GM19023 (cell line): ENCODE data around the gene KRCC1.
"Not testable (repeated sequence)": the region's sequence is repeated elsewhere in the genome, so short reads cannot be mapped to it uniquely, and the experiment has no call there.

Source experiments
- ATAC-seq: cut with Tn5 transposase; IDR thresholded peaks from one replicate; pipeline ENCODE4 v1.9.1; 2021; ENCODE audit warnings: mild to moderate bottlenecking, moderate library complexity; ENCODE audit not compliant: unreplicated experiment

KRCC1 gene

DNA sequence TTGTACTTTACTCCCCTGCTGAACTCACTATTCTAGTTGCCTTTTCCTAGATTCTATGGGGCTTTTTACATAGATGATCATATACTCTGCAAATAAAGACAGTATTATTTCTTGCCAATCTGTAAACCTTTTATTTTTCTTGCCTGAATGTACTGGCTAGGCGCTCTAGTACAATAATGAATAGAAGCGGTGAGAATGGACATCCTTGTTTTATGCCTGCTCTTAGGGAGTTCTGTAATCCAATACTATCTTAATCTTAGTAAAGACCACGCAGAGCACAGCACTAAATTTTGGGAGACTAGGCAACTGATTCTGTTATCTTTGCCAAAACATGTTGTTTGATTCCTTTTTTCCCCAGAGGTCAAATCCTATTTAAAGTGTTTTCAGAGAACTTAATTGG, 7.0 kb downstream of the KRCC1 start:
- no peak for ATAC-seq

DNA sequence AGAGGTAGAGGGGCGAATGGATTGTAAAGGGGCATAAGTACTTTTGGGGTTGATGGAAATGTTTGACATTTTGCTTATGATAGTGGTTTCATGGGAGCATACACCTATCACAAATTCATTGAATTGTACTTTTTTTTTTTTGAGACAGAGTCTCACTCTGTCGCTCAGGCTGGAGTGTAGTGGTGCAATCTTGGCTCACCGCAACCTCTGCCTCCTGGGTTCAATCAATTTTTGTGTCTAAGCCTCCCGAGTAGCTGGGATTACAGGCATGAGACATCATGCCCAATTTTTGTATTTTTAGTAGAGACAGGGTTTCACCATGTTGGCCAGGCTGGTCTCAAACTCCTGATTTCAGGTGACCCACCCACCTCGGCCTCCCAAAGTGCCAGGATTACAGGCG, 10.0 kb downstream of the KRCC1 start:
- ATAC-seq: not testable (repeated sequence)

DNA sequence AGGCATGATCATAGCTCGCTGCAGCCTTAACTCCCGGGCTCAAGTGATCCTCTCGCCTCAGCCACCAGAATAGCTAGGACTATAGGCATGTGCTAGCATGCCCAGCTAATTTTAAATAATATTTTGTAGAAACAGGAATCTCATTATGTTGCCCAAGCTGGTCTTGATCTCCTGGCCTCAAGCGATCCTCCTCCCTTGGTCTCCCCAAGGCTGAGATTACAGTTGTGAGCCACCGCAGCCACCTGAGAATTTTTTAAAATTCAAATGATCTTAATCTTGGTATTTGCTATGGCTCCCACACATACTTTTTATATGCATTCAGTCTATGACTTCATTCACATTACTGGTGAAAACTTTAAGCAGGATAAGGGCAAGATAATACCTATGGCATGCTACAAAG, 13.1 kb downstream of the KRCC1 start:
- ATAC-seq: no peak

DNA sequence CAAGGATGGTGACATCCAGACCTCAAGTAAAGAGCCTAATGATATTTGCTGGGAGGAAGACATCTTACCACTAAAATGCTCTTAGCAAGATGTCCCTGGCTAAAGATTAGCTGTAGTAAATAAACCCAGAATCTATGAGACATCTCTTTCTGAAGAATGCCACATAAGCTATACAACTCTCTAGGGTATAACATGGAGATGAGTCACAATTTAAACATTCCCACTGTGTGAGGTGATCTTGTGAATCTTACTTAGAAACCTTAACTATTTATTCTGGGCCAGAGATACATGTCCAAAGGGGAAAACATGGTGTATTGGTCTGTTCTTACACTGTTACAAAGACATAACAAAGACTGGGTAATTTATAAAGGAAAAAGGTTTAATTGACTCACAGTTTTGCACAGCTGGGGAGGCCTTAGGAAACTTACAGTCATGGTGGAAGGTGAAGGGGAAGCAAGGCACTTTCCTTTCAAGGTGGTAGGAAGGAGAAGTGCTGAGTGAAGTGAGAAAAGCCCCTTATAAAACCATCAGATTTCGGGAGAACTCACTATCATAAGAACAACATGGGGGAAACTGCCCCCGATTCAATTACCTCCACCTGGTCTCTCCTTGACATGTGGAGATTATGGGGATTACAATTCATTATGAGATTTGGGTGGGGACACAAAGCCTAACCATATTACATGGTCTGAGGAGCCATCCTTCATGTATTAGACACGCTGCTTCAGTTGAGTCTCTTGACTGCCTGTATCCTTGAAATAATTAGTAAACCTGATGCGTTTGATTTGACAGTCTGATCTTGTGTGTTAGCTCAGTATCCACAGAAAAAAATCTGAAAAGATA, 17.1 kb downstream of the KRCC1 start:
- ATAC-seq: no peak

DNA sequence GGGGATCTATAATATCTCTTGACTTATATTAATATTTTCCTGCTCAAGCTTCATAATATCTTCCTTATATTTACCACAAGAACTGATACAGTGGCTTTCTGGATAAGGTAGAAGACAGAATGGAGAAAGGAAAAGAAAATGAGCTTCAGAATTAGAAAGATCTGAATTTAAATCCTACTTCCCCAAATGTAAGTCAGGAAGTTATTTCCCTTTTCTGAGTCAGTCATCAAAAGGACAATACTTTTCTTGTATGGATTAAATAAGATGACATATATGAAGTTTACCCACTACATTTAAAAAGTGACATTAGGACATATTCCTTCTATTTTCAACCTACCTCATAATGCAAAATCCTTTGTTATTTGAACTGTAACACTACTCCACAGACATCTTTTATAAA, 19.0 kb downstream of the KRCC1 start:
- ATAC-seq: no peak

DNA sequence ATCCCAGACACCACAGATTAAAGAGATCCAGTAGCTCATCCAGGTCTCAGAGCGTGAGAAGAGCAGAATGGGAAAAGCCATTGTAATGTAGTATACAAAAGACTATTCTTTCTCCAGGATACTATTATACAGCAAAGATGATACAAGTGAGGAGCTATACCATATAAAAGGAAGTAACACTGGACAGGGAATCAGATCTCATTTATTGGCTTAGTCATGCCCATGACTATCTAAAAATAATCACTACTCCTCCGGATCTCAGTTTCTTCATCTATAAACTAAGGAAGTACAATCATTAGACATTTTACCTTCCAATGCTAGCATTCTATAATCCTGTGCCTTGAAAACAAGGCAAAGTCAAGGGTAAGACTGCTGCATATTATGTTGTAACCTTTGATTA, 19.4 kb downstream of the KRCC1 start:
- no peak for ATAC-seq

DNA sequence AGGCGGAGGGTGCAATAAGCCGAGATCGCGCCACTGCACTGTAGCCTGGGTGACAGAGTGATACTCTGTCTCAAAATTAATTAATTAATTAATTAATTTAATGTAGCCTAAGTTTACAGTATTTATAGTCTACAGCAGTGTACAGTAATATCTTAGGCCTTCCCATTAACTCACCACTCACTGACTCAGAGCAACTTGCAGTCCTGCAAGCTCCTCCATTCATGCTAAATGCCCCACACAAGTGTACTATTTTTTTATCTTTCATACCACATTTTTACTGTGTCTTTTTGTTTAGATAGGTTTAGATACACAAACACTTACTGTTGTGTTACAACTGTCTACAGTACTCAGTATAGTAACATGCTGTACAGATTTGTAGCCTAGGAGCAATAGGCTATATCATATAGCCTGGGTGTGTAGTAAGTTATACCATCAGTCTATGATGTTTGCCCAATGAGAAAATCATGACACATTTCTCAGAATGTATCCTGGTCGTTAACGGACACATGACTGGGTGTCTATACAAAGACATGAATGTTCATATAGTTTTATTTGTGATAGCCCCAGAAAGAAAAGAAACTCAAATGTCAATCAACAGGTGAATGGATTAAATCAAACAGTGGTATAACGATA, 23.4 kb downstream of the KRCC1 start:
- ATAC-seq: no peak

DNA sequence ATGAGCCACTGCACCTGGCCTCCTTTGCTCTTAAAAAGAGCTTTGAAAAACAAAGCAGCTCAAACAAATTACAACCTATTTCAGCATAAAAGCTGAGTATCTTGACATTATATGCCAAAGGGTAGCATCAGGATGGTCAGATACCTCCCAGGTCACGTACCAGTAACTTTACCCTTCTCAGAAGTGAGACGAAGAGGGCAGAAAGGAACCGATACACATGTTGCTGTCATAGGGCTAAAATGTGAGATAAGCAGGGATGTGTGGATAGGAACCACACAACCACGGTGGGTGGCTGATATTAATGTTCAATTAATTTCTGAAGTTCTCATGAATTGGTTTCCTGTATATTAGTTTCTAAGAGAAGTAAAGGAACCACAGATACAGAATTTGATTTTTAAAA, 26.7 kb downstream of the KRCC1 start:
- no peak for ATAC-seq

DNA sequence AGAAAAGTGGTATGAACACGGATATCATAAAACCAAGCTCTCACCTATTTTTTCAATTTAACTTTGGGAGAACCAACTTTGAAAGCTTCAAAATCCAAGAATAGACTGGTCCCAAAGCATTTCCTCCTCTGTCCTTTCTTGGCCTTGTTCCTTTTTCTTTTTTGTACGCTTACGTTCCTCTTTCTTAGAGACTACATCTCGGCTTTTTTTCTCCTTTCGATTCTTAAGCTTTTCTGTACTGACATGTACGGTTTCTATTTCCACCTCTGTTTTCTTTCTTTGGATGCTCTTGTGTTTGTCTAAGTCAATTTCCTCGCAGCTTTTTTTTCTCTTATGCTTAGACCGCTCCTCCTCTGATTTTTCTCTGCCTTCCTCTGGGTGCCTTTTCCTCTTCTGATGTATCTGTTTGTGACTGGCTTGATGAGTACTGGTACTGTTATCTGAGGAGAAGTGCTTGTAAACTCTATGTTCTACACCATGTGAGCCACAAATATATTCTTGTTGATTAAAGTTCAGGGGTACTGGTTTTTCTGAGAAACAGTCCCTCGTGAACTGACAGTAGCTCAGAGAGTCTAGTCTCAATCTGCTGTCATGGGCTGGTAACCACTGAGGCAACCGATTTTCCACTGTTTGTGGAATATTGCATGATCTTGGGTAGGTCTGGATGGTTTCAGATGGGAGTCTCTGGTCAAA, 27.7 kb downstream of the KRCC1 start:
- ATAC-seq: no peak

DNA sequence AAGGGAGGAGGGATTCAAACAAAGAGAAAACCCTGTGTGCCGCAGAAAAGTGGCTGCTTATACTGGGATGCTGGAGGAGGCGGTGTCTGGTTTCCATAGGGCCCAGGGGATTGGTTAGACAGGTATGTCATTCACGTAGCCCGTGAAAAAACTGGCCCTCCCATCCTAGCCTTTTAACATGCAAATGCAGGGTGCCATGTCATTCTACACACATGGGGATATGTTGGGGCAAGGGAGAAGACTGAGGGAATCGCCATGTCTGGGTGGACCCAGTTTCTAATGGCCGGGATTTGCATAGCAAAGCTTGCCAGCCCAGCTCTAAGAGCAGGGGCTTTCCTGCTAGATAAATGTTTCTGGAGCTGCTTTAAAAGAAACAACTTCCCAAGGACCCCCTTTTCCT, 31.1 kb downstream of the KRCC1 start:
- ATAC-seq: no peak

DNA sequence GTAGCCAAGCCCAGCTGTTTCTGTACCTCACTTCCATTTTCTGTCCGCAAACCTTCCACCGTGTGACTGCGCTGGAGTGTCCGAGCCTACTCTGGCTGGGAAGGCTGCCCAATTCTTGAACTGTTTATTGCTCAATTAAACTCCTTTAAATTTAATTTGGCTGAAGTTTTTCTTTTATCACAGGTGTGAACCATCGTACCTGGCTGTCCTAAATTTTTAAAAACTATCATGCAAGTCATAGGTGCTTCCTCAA, 33.0 kb downstream of the KRCC1 start:
- ATAC-seq: no peak

DNA sequence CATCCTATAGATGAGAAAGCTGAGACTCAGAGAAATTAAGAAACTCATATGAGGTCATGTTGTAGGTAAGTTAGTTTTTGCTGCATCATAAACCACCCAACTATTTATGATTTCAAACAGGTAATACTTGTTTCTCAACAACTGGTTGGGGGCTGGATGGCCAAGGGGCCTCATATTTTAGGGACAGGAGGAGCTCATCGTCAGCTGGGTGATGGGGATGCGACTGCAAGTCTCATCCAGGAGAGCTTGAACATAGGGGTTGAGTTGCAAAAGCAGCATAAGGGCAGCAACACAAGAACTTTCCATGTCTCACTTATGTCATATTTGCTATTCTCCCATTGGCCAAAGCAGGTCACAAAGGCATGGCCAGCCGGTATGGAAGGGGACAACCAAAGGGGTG, 35.6 kb downstream of the KRCC1 start:
- no peak for ATAC-seq

DNA sequence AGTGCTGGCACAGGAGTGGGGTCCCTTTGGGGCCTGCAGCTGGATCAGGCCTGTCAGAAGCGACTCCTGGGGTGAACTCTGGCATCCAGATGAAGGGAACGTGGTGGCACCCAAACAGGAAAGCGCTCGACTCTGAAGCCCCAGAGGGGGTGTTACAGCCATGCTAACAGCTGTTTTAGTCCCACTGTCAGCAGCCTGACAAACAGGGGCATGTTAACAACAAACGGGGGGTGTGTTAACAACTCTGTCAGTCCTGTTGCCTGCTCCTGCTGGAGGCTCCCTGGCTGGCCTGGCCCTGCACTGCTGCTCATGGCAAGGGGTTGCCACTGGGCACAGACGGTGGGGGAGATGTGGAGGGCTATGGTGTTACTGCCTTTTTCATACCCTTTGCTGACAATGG, 36.7 kb downstream of the KRCC1 start:
- no peak for ATAC-seq

DNA sequence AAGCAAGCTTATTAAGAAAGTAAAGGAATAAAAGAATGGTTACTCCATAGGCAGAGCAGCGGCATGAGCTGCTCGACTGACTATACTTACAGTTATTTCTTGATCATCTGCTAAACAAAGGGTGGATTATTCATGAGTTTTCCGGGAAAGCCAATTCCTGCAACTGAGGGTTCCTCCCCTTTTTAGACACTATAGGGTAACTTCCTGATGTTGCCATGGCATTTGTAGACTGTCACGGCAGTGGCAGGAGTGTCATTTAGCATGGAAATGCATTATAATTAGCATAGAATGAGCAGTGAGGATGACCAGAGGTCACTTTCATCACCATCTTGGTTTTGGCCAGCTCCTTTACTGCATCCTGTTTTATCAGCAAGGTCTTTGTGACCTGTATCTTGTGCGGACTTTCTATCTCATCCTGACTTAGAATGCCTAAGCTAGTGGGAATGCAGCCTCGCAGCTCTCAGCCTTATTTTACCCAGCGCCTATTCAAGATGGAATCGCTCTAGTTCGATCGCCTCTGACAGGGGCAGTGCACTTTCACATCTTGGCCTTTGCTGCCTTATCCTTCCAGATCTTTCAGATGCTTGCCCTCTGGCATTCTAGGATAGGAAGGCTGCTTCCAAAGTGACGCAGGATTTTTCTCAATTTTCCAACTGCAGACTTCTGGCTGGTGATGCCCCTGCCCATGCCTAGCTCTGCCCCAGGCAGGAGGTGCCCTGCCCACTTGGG, 37.3 kb downstream of the KRCC1 start:
- ATAC-seq: not testable (repeated sequence)

DNA sequence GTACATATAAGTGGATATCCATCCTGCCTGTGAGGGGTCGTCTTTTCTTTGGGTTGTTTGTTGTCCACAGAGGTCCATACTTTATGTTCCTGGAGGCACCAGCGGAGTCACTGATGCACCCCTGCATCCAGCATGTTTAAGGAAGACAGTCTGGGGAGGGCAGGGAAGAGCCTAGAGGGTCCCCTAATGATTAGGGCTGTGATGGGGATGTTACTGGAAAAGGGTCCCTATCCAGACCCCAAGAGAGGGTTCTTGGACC, 37.9 kb downstream of the KRCC1 start:
- ATAC-seq: not testable (repeated sequence)

DNA sequence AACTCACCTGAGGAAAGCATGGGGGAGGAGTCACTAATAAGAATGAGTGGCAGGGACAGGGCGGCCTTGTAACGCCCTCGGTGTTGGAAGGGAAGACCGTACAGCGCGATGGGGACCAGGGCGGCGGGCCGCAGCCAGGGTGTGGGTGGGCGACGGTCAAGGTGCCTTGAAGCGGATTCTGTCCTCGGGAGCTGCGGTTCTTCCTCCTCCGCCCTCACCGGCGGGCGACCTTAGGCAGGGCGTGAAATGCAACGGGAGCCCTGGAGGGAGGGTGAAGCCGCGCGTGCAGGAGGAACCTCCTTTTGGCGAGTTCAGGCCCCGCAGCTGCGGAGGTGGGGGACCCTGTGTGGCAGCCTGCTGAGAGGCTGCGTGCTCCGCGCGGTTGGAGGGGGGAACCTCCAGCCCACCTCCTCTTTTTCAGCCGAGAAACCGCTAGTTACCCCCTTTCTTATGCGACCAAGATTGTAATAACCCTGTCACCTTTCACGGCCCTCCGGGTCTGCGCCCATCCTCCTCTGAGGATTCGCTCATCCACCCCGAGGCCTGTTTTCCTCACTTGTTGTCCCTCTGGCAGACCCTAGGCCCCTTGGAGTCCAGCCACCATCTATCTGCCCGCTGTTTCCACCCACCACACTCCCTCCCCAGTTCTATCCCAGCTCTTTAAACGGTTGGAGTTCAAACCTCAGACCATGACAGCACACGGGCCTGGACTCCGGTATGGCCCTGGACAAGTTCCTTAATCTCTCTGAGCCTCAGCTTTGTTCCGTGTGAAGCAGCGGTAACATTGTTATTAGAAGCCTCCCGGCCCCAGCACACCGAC, 38.4 kb downstream of the KRCC1 start:
- ATAC-seq: peak; percentile 72

DNA sequence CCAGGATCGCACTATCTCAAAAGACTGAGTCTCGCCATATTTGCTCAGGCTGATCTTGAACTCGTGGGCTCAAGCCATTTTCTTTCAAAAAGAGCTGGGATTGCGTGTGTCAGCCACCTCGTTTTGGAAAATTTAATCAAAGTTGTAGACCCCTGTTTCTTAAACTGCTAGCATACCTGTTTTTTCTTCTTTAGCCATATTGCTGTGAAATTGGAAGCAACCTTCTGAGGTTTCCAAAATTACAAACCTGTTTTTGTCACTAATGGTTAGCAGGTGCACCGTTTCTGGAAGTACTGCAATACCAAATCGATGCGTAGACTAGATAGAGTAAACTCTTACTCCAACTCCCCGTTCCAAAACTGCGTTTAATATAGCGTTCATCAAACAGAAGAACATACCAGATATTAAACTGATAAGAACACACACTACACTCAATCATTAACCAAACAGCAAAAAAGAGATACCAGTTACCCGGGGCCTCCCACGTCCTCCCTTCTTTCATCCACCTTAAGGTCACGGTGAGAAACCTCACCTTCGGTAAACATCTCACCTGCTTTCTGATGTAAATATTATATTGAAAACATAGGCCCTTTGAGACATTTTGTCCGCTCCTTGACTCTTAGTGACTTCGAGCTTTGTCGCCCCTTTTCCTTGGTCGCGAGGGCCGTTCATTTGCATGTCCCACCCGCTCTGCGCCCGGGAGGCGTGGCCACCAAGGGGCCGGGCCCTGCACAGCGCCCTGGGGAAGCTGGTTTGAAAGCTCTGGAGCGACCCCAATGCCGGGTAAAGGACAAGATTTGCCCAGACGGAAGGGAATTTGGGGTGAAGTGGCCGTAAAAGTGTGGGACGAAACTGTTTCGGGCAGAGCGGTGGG, 39.3 kb downstream of the KRCC1 start, which contains the start of gene RNU2-63P:
TSS of gene RNU2-63P (minus strand) at position 462 of the 874 bp plus-strand sequence.
- peak; percentile 86 for ATAC-seq

DNA sequence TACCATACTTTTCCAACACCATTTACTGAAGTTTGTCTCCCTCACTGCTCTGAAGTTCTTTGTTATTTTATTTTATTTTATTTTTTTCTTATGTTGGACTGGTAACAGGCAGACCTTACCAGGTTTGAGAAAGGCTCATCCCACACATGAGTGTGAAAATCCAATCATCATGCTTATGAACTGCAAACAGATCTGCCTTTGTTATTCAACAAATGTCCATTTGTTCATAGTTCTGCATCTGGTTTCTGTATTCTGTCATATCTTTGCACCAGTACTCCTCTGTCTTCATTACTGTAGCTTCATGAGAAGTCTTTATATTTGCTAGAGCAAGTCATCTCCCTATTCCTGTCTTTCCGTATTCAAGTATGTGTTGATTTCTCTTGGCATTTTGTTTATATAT, 44.6 kb downstream of the KRCC1 start:
- no peak for ATAC-seq

DNA sequence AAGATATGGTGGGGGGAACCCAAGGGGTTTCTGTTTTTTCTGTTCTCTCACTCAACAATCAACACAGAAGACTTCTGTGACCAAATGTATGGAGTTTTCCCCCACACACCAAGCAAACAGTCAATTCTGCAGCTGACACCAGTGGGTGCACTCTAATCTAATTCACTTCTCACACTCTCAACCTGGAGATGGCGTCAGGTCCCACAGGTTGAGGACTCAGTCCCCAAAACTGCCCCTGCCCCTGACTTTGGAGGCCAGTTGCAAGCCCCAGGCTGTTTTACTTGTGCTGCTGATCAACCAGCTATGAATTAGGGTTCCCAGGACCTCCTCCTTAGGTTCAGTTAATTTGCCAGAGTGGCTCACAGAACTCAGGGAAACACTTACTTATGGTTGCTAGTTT, 45.4 kb downstream of the KRCC1 start:
- ATAC-seq: no peak

DNA sequence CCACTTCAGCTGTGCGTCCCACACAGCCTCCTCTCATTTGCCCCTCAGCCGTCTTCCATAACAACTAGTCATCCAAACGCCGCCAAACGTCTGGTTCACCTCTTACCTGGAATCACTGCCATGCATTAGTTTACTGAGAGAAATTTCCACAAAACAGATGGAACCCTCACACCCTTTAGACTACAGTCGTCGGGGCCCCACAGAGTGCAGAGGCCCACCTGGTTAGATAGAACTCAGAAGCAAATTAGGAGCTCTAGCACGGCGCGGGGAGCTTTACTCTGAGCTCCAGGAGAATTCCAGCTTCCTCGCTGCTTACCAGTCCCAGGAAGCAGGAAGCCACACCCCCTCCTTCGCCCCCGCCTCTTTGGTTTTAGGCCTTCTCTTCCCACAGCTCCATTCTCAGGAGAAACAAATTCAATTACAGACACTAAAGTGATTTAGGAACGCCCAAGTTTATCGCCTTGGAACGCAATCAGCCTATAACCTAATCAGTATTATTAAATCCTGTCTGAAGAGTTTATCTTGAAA, 48.6 kb downstream of the KRCC1 start:
- no peak for ATAC-seq
